Heart left ventricle (tissue), 13 donors: ENCODE data around the gene CBR1.

Experiments
- POLR2A ChIP-seq, 2 donors: fragments of 450-650 bp; IDR thresholded peaks; one replicate each; pipeline ENCODE4 v1.6.1; 2017; ENCODE audit warnings: antibody characterized with exemption in 2 of 2, mild to moderate bottlenecking in 2 of 2, moderate library complexity in 2 of 2
- TF ChIP-seq, protein P1 (sequence below), 12 donors: fragments of 200-600 bp; sonication (generic) in 4 of 12; IDR thresholded peaks; one replicate each; pipeline versions ENCODE4 v1.5.0 to v1.8.0; 2018 to 2022; ENCODE audit warnings: antibody characterized with exemption in 12 of 12, mild to moderate bottlenecking in 5 of 12
- donor health status: ischemic (EF 13 %, LVEDD 7.1; RV severe dilation, severe dysfunction).
- donor health status: DM: no; HTN: yes; CAD: no.
- donor health status: DM: no; HTN: no; CAD: no.
- donor health status: ischemic (EF 25% LVEDD 6.9; RV normal size, moderate dysfunction).
- donor health status: ischemic (EF 25% LVEDD 5.7; RV mildly dilated, moderate dysfunction).
- donor health status: ischemic (EF 35%, LVEDD 5.7; RV mildly dilated, moderate dysfunction).
- donor health status: nonischemic (EF 11% LVEDD 7.7; RV severe dilation, severe dysfunction).
- donor health status: DM: yes; HTN: yes; CAD: no.
- donor health status: PGD.
- donor health status: ischemic (EF 29% LVEDD 5.4; RV normal size, mild dysfunction).
- donor health status: nonischemic (EF 23%, LVEDD 6.1; RV moderate dilation, normal function).

- TF ChIP-seq, protein P1, sequence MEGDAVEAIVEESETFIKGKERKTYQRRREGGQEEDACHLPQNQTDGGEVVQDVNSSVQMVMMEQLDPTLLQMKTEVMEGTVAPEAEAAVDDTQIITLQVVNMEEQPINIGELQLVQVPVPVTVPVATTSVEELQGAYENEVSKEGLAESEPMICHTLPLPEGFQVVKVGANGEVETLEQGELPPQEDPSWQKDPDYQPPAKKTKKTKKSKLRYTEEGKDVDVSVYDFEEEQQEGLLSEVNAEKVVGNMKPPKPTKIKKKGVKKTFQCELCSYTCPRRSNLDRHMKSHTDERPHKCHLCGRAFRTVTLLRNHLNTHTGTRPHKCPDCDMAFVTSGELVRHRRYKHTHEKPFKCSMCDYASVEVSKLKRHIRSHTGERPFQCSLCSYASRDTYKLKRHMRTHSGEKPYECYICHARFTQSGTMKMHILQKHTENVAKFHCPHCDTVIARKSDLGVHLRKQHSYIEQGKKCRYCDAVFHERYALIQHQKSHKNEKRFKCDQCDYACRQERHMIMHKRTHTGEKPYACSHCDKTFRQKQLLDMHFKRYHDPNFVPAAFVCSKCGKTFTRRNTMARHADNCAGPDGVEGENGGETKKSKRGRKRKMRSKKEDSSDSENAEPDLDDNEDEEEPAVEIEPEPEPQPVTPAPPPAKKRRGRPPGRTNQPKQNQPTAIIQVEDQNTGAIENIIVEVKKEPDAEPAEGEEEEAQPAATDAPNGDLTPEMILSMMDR (IDR thresholded peaks at IDR 0.05) = no peak
- no peak for TF ChIP-seq POLR2A (IDR thresholded peaks at IDR 0.05)
These were observed 4.3 kb upstream of the CBR1 start for GRCh38 chr21:36065497-36066036.
